Endothelial cell of umbilical vein (primary cell): Measurements from ENCODE around the gene ANKFN1.

Source experiments
- CTCF ChIP-seq, 2 donors: IDR thresholded peaks; 1 replicate in 1 of 2; 2 replicates in 1 of 2; pipeline ENCODE4 v1.5.1; 2011; ENCODE audit warnings: low read length in 2 of 2, mild to moderate bottlenecking in 2 of 2, moderate library complexity in 2 of 2, control low read depth in 1 of 2, inconsistent platforms in 1 of 2, low read depth in 1 of 2; ENCODE audit not compliant: insufficient read depth in 1 of 2; ENCODE audit errors: extremely low read depth in 1 of 2
- EZH2 ChIP-seq: IDR thresholded peaks from 2 replicates; pipeline ENCODE4 v1.6.1; 2012; ENCODE audit warnings: borderline replicate concordance, low read depth, mild to moderate bottlenecking, moderate library complexity, low read length, inconsistent platforms; ENCODE audit not compliant: severe bottlenecking
- FOS ChIP-seq: IDR thresholded peaks from 2 replicates; pipeline ENCODE4 v1.6.1; 2011; ENCODE audit warnings: mild to moderate bottlenecking, low read length, moderate library complexity, borderline replicate concordance; ENCODE audit not compliant: insufficient read depth
- POLR2A ChIP-seq: IDR thresholded peaks from 2 replicates; pipeline ENCODE4 v1.6.1; 2012; ENCODE audit warnings: low read depth, mild to moderate bottlenecking, control low read depth, low read length
- POLR2AphosphoS5 ChIP-seq: IDR thresholded peaks from 2 replicates; pipeline ENCODE4 v1.6.1; 2012; ENCODE audit warnings: low read depth, mild to moderate bottlenecking, control low read depth, low read length, moderate library complexity; ENCODE audit not compliant: insufficient read depth

GRCh38 chr17:56142325-56142724 is 10.9 kb upstream of the ANKFN1 start:
- TF ChIP-seq POLR2A: no peak
- no peak for TF ChIP-seq POLR2AphosphoS5
- no peak for TF ChIP-seq CTCF (IDR thresholded peaks at IDR 0.05; ENCODE audit: extremely low read depth in 1 of 2, insufficient read depth in 1 of 2, low read depth in 1 of 2, low read length in 2 of 2)
- TF ChIP-seq FOS: no peak
- TF ChIP-seq EZH2: no peak
